HG03520 (cell line): ENCODE results near the gene PTGIS.

Source experiments
- ATAC-seq: cut with Tn5 transposase; IDR thresholded peaks from one replicate; pipeline ENCODE4 v1.9.1; 2021; ENCODE audit warnings: mild to moderate bottlenecking, moderate library complexity; ENCODE audit not compliant: unreplicated experiment

The PTGIS gene

DNA sequence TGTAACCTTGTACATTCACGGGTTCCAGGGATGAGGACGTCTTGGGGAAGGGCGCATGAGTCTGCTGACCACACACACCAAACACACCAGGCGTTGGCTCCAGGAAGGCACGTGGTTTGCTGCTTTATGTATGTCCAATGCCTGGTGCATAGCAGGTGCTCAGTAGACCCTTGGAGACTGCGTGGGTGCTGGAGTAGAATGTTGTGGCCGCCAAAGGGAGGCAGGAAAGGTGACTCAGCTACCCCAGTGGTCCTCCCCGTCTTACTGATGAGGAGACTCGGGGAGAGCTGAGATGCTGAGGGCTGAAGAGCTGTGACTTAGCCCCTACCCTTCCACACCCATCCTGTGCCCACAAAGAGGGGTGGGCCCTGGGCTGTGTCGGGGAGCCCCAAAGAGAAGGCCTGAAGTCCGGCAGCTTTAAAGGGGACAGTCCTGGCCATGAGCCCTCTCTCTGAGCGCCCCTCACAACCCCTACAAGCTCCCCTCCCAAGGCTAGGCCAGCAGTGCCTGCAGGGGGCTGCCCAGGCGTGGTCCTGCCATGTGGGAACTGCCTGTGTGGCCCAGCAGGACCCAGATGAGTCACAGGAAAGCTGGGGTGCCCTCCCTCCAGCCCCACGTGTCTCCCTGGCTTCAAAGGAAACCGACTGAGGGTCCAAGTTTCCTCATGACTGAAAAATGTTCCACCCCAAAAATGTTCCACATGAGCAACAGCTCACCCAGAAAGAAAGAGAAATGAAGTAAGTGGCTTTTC is 28.0 kb upstream of the PTGIS start:
- ATAC-seq = no peak

GRCh38 chr20:49595346-49595745 is 27.4 kb upstream of the PTGIS start:
- ATAC-seq = no peak

- no peak for ATAC-seq
Observed at GRCh38 chr20:49594931-49595315, 27.0 kb upstream of the PTGIS start.

GRCh38 chr20:49594143-49594930 is 26.4 kb upstream of the PTGIS start:
- no peak for ATAC-seq

GRCh38 chr20:49593466-49594142 is 25.7 kb upstream of the PTGIS start:
- no peak for ATAC-seq

- no peak for ATAC-seq
Observed at GRCh38 chr20:49592120-49592519, 24.2 kb upstream of the PTGIS start.

- ATAC-seq = no peak
Observed at GRCh38 chr20:49591217-49591865, 23.4 kb upstream of the PTGIS start.

GRCh38 chr20:49590163-49591017 is 22.5 kb upstream of the PTGIS start:
- no peak for ATAC-seq

GRCh38 chr20:49589747-49590146 is 21.8 kb upstream of the PTGIS start:
- ATAC-seq = no peak

DNA sequence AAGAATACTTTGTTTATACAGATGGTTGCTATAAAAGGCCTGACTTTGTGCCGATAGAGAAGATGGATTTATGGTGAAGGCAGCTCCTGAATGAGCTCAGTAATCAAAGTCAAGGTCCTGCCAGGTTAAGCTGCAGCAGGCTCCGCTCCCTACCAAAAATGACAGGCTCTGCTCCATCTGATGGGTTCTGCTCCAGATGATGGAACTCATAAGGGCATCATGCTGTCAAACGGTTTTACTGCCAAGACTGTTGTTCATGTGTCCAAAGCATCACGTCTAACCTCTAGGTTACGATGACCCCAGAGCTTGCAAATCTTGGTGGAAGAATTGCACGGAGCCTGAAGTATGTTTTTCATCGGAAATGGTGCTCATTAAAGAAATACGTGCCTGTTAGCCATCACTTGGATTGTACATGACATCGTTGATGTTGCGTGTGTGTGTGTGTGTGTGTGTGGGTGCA is 19.2 kb upstream of the PTGIS start:
- ATAC-seq = no peak

DNA sequence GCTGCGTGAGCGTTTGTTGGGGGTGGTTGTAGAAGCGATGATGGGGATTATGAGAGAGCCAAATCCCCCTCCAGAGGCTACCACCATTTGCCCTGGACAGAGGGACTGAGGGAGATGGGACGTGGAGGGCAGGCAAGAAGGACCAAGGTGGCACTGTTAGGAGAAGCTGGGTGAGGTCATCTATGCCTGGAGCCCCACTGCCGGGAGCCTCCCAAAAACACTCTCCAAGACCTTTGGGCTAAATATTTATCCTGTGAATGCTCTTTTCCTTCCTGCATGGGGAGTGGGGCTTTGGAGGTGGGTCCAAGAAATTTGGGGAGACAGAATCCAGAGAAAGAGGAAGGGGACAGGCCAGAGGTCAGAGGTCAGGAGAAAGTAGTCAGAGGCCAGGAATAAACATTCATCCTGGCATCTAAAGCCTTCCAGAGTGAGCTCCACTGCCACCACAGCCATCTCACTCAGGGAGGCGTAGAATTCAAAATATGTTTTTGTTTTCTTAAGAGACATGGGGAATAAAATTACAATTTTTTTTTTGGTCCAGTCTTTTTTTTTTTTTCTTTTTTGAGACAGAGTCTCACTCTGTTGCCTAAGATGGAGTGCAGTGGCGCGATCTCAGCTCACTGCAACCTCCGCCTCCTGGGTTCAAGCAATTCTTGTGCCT is 17.8 kb upstream of the PTGIS start:
- no peak for ATAC-seq

DNA sequence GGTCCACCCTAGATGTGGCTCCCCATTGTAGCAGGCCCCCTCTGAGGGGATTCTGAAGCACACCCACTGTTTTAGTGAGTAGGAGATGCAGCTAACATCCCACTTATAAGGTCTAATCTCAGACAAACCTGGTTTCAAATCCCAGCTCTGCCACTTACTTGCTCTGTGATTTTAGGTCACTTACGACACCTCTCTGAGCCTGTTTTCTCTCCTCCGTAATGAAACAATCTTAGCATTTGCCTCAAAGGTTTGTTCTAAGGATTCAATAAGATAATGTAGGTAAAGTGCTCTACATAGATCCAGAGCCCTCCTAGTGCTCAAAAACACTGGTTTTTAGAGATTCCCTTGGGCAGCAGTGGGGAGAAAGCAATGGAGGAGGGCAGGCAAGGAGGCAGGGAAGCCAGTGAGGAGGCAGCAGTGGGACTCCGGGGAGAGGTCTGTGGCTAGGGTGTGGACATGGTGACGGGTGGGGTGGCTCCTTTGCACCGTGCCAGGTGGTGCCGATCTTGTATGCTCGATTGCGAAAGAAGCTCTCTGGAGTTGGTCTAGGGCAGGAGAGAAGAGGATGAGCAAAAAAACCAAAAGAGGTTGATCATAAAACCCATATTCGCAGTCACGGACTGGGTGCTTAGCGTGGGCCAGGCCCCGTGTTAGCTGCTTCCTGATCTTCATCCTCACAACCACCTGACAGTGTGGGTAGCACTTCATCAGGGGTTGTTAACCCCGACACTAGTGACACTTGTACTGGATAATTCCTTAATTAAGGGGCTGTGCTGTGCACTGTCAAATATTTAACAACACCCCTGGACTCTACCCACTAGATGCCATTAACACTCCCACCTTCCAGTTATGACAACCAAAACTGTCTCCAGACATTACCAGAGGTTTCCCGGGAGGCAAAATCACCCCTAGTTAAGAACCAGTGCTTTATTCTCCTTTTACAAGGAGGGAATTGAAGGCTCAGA is 16.8 kb upstream of the PTGIS start:
- no peak for ATAC-seq

- ATAC-seq = no peak
Observed at GRCh38 chr20:49583669-49584417, 15.9 kb upstream of the PTGIS start.

DNA sequence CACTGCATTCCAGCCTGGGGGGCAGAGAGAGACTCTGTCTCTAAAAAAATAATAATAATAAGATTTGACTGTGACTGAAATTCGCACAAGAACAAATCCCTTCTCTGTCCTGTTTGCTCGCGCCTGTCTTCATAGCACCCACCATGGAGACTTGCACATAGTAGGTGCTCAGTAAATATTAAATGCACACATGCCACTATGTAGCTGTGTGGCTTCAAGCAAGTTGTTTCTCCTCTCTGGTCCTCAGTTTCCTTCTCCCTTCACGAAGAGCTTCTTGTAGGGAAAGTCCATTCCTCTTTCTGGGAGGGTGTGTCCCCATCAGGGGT is 15.4 kb upstream of the PTGIS start:
- ATAC-seq = no peak

DNA sequence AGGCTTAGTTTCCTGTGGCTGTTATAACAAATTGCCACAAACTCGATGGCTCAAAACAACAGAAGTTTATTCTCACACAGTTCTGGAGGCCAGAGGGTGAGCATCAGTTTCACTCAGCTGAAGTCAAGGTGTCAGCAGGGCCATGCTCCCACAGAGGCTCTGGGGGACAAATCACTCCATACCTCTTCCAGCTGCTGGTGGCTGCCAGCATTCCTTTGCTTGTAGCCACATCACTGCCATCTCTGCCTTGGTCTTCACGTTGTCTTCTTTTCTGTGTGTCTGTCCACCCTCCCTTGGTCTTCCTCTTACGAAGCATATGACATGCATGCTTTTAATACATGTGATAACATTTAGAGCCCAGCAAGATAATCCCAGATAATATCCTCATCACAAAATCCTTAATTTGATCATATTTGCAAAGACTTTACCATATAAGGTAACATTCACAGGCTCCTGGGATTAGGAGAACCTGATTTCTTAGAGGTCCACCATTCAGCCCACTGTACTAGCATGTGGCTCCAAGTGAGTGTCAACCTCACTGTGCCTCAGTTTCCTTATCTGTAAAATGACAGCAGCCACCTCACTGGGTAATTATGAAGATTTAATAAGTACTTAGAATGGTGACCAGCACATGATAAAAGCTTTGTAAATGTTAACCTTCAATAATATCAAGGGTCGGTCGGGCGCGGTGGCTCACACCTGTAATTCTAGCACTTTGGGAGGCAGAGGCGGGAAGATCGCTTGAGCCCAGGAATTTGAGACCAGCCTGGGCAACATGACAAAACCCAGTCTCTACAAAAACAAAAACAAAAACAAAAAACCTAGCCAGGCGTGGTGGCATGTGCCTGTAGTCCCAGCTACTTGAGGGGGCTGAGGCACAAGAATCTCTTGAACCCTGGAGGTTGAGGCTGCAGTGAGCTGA is 14.7 kb upstream of the PTGIS start:
- no peak for ATAC-seq

GRCh38 chr20:49581482-49581881 is 13.5 kb upstream of the PTGIS start:
- no peak for ATAC-seq

- ATAC-seq = no peak
Observed at GRCh38 chr20:49580813-49581174, 12.9 kb upstream of the PTGIS start.
